Activated CD8-positive, alpha-beta T cell treated with anti-CD3 and anti-CD28 coated beads, Interleukin-2, amount 10 ng/mL, durations not matched to agents 7 days and 5 days (primary cell): ENCODE data around the gene SFXN3. TPM values are rescaled to one million over a fixed set of nuclear protein-coding genes. Genes with fewer than 3 reads are reported as not detected.

Experiments
- ATAC-seq: fragments of 150-1000 bp; cut with Tn5 transposase; one replicate; pipeline ENCODE4 v1.10.0; 2021; ENCODE audit warnings: moderate library complexity
- CTCF ChIA-PET: fragments of 350-600 bp; sonication (Branson Sonifier 250); formaldehyde crosslinking; loops from one replicate; lab custom pipeline; 2021; ENCODE audit warnings: antibody characterized with exemption; lab: Charles Lee
- POLR2A ChIA-PET: fragments of 350-600 bp; sonication (Branson Sonifier 250); formaldehyde crosslinking; loops from one replicate; lab custom pipeline; 2021; ENCODE audit warnings: antibody characterized with exemption; lab: Charles Lee
- DNase-seq: peaks from one replicate; pipeline ENCODE4 v3.0.0-alpha.2; 2020
- H3K27ac Mint-ChIP-seq: one replicate; pipeline ENCODE4 v1.8.0; 2021; ENCODE audit warnings: mild to moderate bottlenecking, mixed read lengths
- H3K27me3 Mint-ChIP-seq: one replicate; pipeline ENCODE4 v1.8.0; 2021; ENCODE audit warnings: low read depth, mixed read lengths
- H3K36me3 Mint-ChIP-seq: one replicate; pipeline ENCODE4 v1.8.0; 2021; ENCODE audit warnings: low read depth, mixed read lengths
- H3K4me1 Mint-ChIP-seq: one replicate; pipeline ENCODE4 v1.8.0; 2021; ENCODE audit warnings: low read depth, mixed read lengths
- H3K4me3 Mint-ChIP-seq: one replicate; pipeline ENCODE4 v1.8.0; 2021; ENCODE audit warnings: mild to moderate bottlenecking, mixed read lengths
- H3K9me3 Mint-ChIP-seq: one replicate; pipeline ENCODE4 v1.8.0; 2022; ENCODE audit warnings: mixed read lengths; ENCODE audit not compliant: insufficient read depth
- total RNA-seq, 2 experiments: library from RNA; stranded (reverse); gene quantifications; one replicate each; pipeline ENCODE4 v1.2.3, GENCODE V29; 2021

Gene SFXN3
- total RNA-seq, 2 experiments from 2014 or later, result 24.7 to 24.8 TPM

- peak overlapping the region; percentile 25 for H3K4me3 Mint-ChIP-seq
- H3K27me3 Mint-ChIP-seq, result peaks cover 48% of the 10 kb centered on the region
- peaks cover 9% of the 10 kb centered on the region for H3K36me3 Mint-ChIP-seq
Observed at GRCh38 chr10:101050208-101051069, 19.4 kb downstream of the SFXN3 start.

GRCh38 chr10:101052285-101052684 lies 21.3 kb downstream of the SFXN3 start:
- ATAC-seq, result no peak
- Mint-ChIP-seq H3K9me3 (no peaks in the 10 kb centered on the region), H3K4me1 (peaks cover 38% of the 10 kb centered on the region), H3K27ac (no peak overlapping the region), H3K4me3 (no peak overlapping the region), H3K27me3 (peaks cover 36% of the 10 kb centered on the region), H3K36me3 (peaks cover 19% of the 10 kb centered on the region)
- no peak for DNase-seq
- ChIA-PET CTCF (interaction anchor here (1.3 to 9.3 kb wide), 10 partner anchors 10 to 90 kb away, joined by 3 to 221 read pairs (median 17); partner anchors contain the start of genes KAZALD1, PDZD7 and SFXN3), POLR2A (no interaction called here)

More at GRCh38 chr10:101050208-101051069, 19.4 kb downstream of the SFXN3 start:
- ChIA-PET CTCF (interaction anchor here (0.6 to 9.3 kb wide), 29 partner anchors 8 to 989 kb away, joined by 3 to 221 read pairs (median 4); partner anchors contain the start of genes KAZALD1, LZTS2, PDZD7 and SFXN3), POLR2A (interaction anchor here (0.6 kb wide), 1 partner anchor 13 kb away, joined by 3 read pairs; no protein-coding TSS in a partner anchor)
- DNase-seq, result peak; percentile 85
- Mint-ChIP-seq H3K4me1 (peaks cover 34% of the 10 kb centered on the region), H3K27ac (no peak overlapping the region), H3K9me3 (no peaks in the 10 kb centered on the region)
- ATAC-seq, result peak; percentile 89

DNA sequence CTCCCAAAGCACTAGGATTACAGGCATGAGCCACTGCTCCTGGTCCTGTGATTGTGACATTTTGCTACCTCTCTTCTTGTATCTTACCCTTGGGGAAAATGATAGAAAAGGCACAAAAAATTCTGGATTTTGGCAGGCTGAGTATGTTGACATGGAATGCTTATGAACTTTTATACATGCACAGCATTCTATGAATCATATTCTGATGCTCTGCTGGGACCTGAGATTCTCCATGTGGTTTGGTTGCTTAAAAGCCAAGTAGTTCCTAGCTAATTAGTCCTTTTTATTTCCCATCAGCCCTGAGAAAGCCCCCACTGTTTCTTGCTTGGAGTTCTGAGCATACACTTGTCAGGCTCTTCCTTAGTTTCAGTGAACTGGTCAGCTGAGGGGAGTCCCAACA lies 22.5 kb downstream of the SFXN3 start:
- ATAC-seq, result no peak
- H3K27ac Mint-ChIP-seq, result no peak overlapping the region
- CTCF ChIA-PET, result interaction anchor here (1.4 to 9.3 kb wide), 2 partner anchors 10 to 12 kb away, joined by 5 to 221 read pairs; partner anchors contain the start of gene KAZALD1
- H3K4me1 Mint-ChIP-seq, result peaks cover 42% of the 10 kb centered on the region
- H3K4me3 Mint-ChIP-seq, result no peak overlapping the region
- POLR2A ChIA-PET, result no interaction called here
- H3K9me3 Mint-ChIP-seq, result no peaks in the 10 kb centered on the region
- H3K36me3 Mint-ChIP-seq, result peaks cover 20% of the 10 kb centered on the region
- DNase-seq, result no peak
- H3K27me3 Mint-ChIP-seq, result peaks cover 25% of the 10 kb centered on the region

GRCh38 chr10:101054351-101054750 lies 23.3 kb downstream of the SFXN3 start:
- no peak for ATAC-seq
- Mint-ChIP-seq H3K27me3 (peaks cover 16% of the 10 kb centered on the region), H3K4me1 (peaks cover 46% of the 10 kb centered on the region), H3K36me3 (peaks cover 23% of the 10 kb centered on the region), H3K27ac (no peak overlapping the region), H3K4me3 (no peak overlapping the region), H3K9me3 (no peaks in the 10 kb centered on the region)
- CTCF ChIA-PET, result interaction anchor here (1.4 kb wide), 1 partner anchor 13 kb away, joined by 5 read pairs; no protein-coding TSS in a partner anchor
- no peak for DNase-seq
- POLR2A ChIA-PET, result no interaction called here

DNA sequence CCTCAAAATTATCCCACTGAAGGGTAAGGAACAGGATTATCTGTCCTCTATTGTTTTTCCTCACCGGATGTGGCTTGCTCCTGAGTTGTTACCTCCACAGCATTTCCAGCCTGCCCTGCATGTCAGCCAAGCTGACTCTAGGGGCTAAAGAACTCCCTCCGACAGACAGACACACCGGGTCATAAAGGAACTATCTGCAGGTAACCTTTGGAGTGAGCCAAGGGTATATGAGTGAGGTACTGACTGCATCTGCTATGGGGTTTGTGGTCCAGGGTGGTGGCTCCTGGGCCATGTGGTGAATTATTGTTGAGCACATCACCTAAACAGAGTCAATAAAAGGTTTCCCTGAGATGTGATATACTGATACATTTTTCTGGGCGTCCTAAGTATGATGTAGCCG lies 23.8 kb downstream of the SFXN3 start:
- Mint-ChIP-seq H3K4me3 (no peak overlapping the region), H3K9me3 (no peaks in the 10 kb centered on the region), H3K4me1 (peaks cover 48% of the 10 kb centered on the region), H3K27me3 (peaks cover 11% of the 10 kb centered on the region), H3K36me3 (peaks cover 26% of the 10 kb centered on the region), H3K27ac (no peak overlapping the region)
- ChIA-PET POLR2A (interaction anchor here (0.9 to 1.2 kb wide), 2 partner anchors 12 to 58 kb away, joined by 3 to 6 read pairs; no protein-coding TSS in a partner anchor), CTCF (interaction anchor here (0.9 to 5.9 kb wide), 5 partner anchors 12 to 87 kb away, joined by 3 to 56 read pairs (median 7); no protein-coding TSS in a partner anchor)
- ATAC-seq, result no peak
- DNase-seq, result no peak

DNA sequence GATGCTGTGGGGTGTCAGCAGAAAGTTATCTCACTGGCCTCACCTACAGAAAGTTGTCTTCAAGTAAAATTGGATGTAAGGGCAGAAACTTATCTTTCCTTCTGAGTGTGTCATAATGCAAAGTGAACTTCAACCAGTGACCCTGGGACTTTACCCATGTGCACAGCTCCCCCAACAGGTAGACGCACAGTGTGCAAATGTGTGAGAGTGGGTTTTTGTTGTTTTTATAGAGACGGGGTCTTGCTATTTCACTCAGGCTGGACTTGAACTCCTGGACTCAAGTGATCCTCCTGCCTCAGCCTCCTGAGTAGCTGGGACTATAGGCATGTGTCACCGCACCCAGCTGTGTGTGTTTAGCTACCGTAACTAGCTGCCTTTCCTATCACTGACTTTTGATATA lies 24.4 kb downstream of the SFXN3 start:
- Mint-ChIP-seq H3K9me3 (no peaks in the 10 kb centered on the region), H3K27me3 (peaks cover 6% of the 10 kb centered on the region), H3K27ac (no peak overlapping the region), H3K4me3 (no peak overlapping the region), H3K4me1 (peaks cover 45% of the 10 kb centered on the region), H3K36me3 (peaks cover 26% of the 10 kb centered on the region)
- DNase-seq (no peak), ATAC-seq (no peak)
- CTCF ChIA-PET, result interaction anchor here (0.8 to 5.9 kb wide), 6 partner anchors 13 to 87 kb away, joined by 3 to 56 read pairs (median 6); no protein-coding TSS in a partner anchor
- POLR2A ChIA-PET, result interaction anchor here (0.9 to 1.2 kb wide), 2 partner anchors 13 to 58 kb away, joined by 3 to 6 read pairs; no protein-coding TSS in a partner anchor

GRCh38 chr10:101056365-101057151 lies 25.5 kb downstream of the SFXN3 start:
- Mint-ChIP-seq H3K9me3 (no peaks in the 10 kb centered on the region), H3K4me1 (peaks cover 40% of the 10 kb centered on the region), H3K27me3 (no peaks in the 10 kb centered on the region), H3K4me3 (no peak overlapping the region), H3K36me3 (peaks cover 26% of the 10 kb centered on the region), H3K27ac (no peak overlapping the region)
- POLR2A ChIA-PET, result no interaction called here
- DNase-seq (no peak), ATAC-seq (no peak)
- CTCF ChIA-PET, result interaction anchor here (1.3 to 15.1 kb wide), 5 partner anchors 8 to 85 kb away, joined by 7 to 221 read pairs (median 41); no protein-coding TSS in a partner anchor

DNA sequence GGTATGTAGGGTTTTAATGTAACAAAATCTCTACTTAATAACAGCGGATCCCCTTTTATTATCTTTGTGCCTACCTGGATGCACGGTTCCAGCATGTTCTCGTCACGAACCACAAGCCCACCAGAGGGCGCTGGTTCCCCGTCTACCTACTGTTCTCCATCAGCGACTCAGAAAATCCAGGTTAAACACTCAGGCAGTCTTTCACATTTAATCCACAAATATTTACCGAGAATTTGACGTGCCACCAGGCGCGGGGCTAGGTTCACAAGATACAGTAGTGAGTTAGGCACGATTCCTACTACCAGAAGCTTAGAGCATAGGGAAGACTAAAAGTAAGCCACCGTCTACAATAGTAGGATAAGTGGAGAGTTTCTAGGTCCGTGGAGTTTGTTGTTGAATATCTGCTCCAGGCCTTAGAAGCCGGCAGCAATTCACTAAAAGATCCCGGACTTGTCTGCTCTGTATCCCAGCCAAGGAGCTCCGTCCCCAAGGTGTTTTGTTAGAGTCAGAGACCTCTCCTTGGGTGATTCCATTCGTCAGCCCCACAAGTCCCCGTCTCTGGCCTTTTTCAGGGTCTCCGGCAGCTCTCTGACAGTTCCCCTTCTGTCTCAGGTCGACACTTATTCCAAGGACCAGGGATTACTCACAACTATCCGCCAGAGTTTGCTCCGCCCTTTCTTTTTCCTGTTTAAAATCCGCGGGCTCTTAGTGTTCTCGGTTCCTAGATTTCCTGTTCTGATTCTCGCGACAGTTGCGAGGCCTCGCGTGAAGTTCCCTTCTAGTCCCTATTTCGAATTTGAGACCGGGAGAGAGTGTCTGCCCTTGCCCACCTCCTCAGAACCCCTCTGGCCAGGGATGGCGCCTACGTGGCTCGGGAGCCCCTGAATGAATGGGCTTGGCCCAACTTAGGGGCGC lies 29.3 kb downstream of the SFXN3 start:
- POLR2A ChIA-PET, result interaction anchor here (0.7 to 1.1 kb wide), 4 partner anchors 9 to 25 kb away, joined by 3 to 4 read pairs (median 4); no protein-coding TSS in a partner anchor

GRCh38 chr10:101060951-101061623 lies 30.1 kb downstream of the SFXN3 start:
- Mint-ChIP-seq H3K9me3 (no peaks in the 10 kb centered on the region), H3K27ac (peak overlapping the region; percentile 96), H3K36me3 (peaks cover 13% of the 10 kb centered on the region), H3K4me3 (peak overlapping the region; percentile 88), H3K4me1 (peaks cover 52% of the 10 kb centered on the region), H3K27me3 (peaks cover 31% of the 10 kb centered on the region)
- DNase-seq, result peak; percentile 93
- ATAC-seq, result peak; percentile 71
- ChIA-PET CTCF (interaction anchor here (0.7 to 15.1 kb wide), 18 partner anchors 7 to 82 kb away, joined by 3 to 235 read pairs (median 7); no protein-coding TSS in a partner anchor), POLR2A (interaction anchor here (0.7 to 1.2 kb wide), 4 partner anchors 13 to 32 kb away, joined by 3 to 7 read pairs (median 4); no protein-coding TSS in a partner anchor)

More for the DNA sequence above, 29.3 kb downstream of the SFXN3 start:
- DNase-seq, result peak; percentile 93
- Mint-ChIP-seq H3K27me3 (peaks cover 23% of the 10 kb centered on the region), H3K27ac (peak overlapping the region; percentile 96), H3K36me3 (peaks cover 18% of the 10 kb centered on the region), H3K4me1 (peaks cover 47% of the 10 kb centered on the region), H3K4me3 (peak overlapping the region; percentile 88), H3K9me3 (no peaks in the 10 kb centered on the region)
- CTCF ChIA-PET, result interaction anchor here (0.7 to 15.1 kb wide), 14 partner anchors 8 to 83 kb away, joined by 3 to 235 read pairs (median 8); no protein-coding TSS in a partner anchor
- peak; percentile 75 for ATAC-seq
